HFFc6 (cell line): ENCODE results near the gene NTSR1. TPM values are rescaled to one million over a fixed set of nuclear protein-coding genes. Genes with fewer than 3 reads are reported as not detected.
"Not testable (repeated sequence)": the region's sequence is repeated elsewhere in the genome, so short reads cannot be mapped to it uniquely, and the experiment has no call there.

Source experiments
- DNase-seq: peaks from one replicate; pipeline ENCODE4 v3.0.0-alpha.2; 2018
- H3K27ac Mint-ChIP-seq: 2 replicates; pipeline ENCODE4 v1.8.0; 2020; ENCODE audit warnings: mild to moderate bottlenecking, mixed read lengths
- H3K27me3 Mint-ChIP-seq: 2 replicates; pipeline ENCODE4 v1.8.0; 2021; ENCODE audit warnings: mild to moderate bottlenecking, moderate library complexity, mixed read lengths; ENCODE audit not compliant: insufficient read depth
- H3K36me3 Mint-ChIP-seq: 2 replicates; pipeline ENCODE4 v1.8.0; 2021; ENCODE audit warnings: low read depth, mixed read lengths
- H3K4me1 Mint-ChIP-seq: 2 replicates; pipeline ENCODE4 v1.8.0; 2020; ENCODE audit warnings: low read depth, mixed read lengths
- H3K4me3 Mint-ChIP-seq: 2 replicates; pipeline ENCODE4 v1.8.0; 2020; ENCODE audit warnings: mild to moderate bottlenecking, moderate library complexity, mixed read lengths
- H3K9me3 Mint-ChIP-seq: 2 replicates; pipeline ENCODE4 v1.8.0; 2020; ENCODE audit warnings: mild to moderate bottlenecking, mixed read lengths
- CTCF ChIP-seq: fragments of 200-600 bp; sonication (generic); IDR thresholded peaks from 2 replicates; pipeline ENCODE4 v1.5.0; 2021; ENCODE audit warnings: antibody characterized with exemption, mild to moderate bottlenecking
- total RNA-seq, 6 experiments: library from RNA; stranded (reverse); fragmentation: NEBNext Ultra II Directional; extraction: Animal tissue kit (Norgen Biotek cat#: 25700); gene quantifications; 2 replicates in 1 of 6; 3 replicates in 5 of 6; pipeline ENCODE4 v1.2.3, GENCODE V29; 2021

Gene NTSR1
- total RNA-seq, 6 experiments from 2014 or later = 3.1 to 6.5 (median 5.6) TPM

- H3K27ac Mint-ChIP-seq = no peak overlapping the region
- H3K9me3 Mint-ChIP-seq = peaks cover 19% of the 10 kb centered on the region
- H3K4me3 Mint-ChIP-seq = no peak overlapping the region
- peaks cover 15% of the 10 kb centered on the region for H3K4me1 Mint-ChIP-seq
- H3K27me3 Mint-ChIP-seq = peaks cover 25% of the 10 kb centered on the region
- no peak for DNase-seq
- H3K36me3 Mint-ChIP-seq = peaks cover 15% of the 10 kb centered on the region
- no peak for TF ChIP-seq CTCF
Observed at GRCh38 chr20:62679978-62680589, 28.6 kb upstream of the NTSR1 start.

GRCh38 chr20:62682912-62683517, 25.6 kb upstream of the NTSR1 start:
- Mint-ChIP-seq H3K36me3 (peaks cover 15% of the 10 kb centered on the region), H3K9me3 (peaks cover 19% of the 10 kb centered on the region), H3K4me3 (no peak overlapping the region), H3K4me1 (peaks cover 5% of the 10 kb centered on the region; the same call in 1 of the 2 replicates), H3K27ac (no peak overlapping the region), H3K27me3 (peaks cover 26% of the 10 kb centered on the region)
- DNase-seq = no peak
- no peak for TF ChIP-seq CTCF

GRCh38 chr20:62683660-62684322, 24.8 kb upstream of the NTSR1 start:
- Mint-ChIP-seq H3K27me3 (peaks cover 26% of the 10 kb centered on the region), H3K36me3 (peaks cover 15% of the 10 kb centered on the region), H3K9me3 (peaks cover 19% of the 10 kb centered on the region)
- not testable (repeated sequence) for DNase-seq, H3K4me1 Mint-ChIP-seq, H3K4me3 Mint-ChIP-seq, H3K27ac Mint-ChIP-seq

- TF ChIP-seq CTCF = no peak
- peaks cover 21% of the 10 kb centered on the region for H3K27me3 Mint-ChIP-seq
Observed at GRCh38 chr20:62684981-62685380, 23.7 kb upstream of the NTSR1 start.

GRCh38 chr20:62685781-62686555, 22.7 kb upstream of the NTSR1 start:
- Mint-ChIP-seq H3K27me3 (peaks cover 20% of the 10 kb centered on the region), H3K9me3 (peaks cover 3% of the 10 kb centered on the region; the same call in 1 of the 2 replicates), H3K27ac (no peak overlapping the region), H3K4me1 (no peaks in the 10 kb centered on the region), H3K36me3 (no peaks in the 10 kb centered on the region), H3K4me3 (no peak overlapping the region)
- no peak for TF ChIP-seq CTCF
- DNase-seq = no peak

More at GRCh38 chr20:62684981-62685380, 23.7 kb upstream of the NTSR1 start:
- peaks cover 13% of the 10 kb centered on the region for H3K9me3 Mint-ChIP-seq
- H3K36me3 Mint-ChIP-seq = peaks cover 9% of the 10 kb centered on the region
- no peak overlapping the region for H3K4me3 Mint-ChIP-seq
- H3K27ac Mint-ChIP-seq = no peak overlapping the region
- no peak for DNase-seq
- H3K4me1 Mint-ChIP-seq = no peaks in the 10 kb centered on the region
